C4-2B (cell line): ENCODE measurements around the gene DIO3.
"Not testable (repeated sequence)": the region's sequence is repeated elsewhere in the genome, so short reads cannot be mapped to it uniquely, and the experiment has no call there.

Experiments
- H3K27ac ChIP-seq: fragments of 450-650 bp; 2 replicates; pipeline ENCODE4 v1.5.1; 2017
- CTCF ChIP-seq: fragments of 450-650 bp; conservative IDR thresholded peaks from 2 replicates; pipeline ENCODE4 v1.5.1; 2017; ENCODE audit warnings: mild to moderate bottlenecking
- ZFX ChIP-seq: fragments of 450-650 bp; IDR thresholded peaks from 2 replicates; pipeline ENCODE4 v1.6.1; 2017

The DIO3 gene

DNA sequence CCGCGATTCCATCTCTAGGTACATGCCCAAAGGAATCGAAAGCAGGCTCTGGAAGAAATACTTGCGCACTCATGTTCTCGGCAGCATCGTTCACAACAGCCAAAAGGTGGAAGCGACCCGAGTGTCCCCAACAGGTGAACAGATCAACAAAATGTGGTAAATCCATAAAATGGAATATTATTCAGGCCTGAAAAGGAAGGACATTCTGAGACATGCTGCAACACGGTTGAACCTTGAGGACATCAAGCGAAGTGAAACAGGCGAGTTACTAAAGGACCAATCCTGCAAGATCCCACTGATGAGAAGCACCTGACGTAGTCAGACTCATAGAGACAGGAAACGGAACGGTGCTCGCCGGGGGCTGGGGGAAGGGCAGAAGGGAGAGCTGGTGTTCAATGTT, 17.5 kb upstream of the DIO3 start:
- H3K27ac ChIP-seq, result no peak overlapping the region
- TF ChIP-seq CTCF (no peak), ZFX (no peak)

GRCh38 chr14:101544550-101544949, 16.7 kb upstream of the DIO3 start:
- TF ChIP-seq CTCF (no peak), ZFX (no peak)

GRCh38 chr14:101546706-101547105, 14.6 kb upstream of the DIO3 start:
- TF ChIP-seq ZFX (no peak), CTCF (no peak)
- H3K27ac ChIP-seq, result no peak overlapping the region

More at GRCh38 chr14:101544550-101544949, 16.7 kb upstream of the DIO3 start:
- no peak overlapping the region for H3K27ac ChIP-seq

DNA sequence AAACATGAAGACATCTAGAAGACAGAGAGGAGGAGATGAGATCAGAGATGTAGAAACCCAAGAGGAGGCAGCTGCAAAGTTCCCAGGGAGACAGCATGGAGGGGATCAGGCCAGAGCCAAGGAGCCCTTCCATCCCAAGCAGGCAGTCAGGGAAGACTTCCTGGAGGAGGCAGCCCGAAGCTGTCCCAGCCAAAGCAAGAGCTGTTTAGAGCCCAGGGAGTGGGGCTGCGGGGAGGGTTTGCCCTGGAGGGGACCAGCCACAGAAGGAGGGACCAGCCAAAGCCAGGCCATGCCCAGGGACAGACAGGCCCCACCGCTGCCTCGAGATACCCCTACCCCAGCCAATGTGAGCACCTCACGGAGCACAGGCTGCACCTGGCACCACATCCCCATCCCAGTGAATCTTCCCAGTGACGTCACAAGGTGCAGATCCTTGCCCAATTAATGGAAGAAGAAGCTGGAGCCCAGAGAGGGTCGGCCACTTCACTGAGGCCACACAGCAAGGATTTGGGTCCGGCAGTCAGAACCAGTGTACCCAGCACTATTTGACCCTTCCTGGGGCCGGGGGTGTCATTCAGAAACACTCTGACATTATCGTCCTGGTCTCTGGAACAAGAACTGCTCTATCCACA, 14.1 kb upstream of the DIO3 start:
- no peak for TF ChIP-seq CTCF
- no peak for TF ChIP-seq ZFX
- H3K27ac ChIP-seq, result no peak overlapping the region

DNA sequence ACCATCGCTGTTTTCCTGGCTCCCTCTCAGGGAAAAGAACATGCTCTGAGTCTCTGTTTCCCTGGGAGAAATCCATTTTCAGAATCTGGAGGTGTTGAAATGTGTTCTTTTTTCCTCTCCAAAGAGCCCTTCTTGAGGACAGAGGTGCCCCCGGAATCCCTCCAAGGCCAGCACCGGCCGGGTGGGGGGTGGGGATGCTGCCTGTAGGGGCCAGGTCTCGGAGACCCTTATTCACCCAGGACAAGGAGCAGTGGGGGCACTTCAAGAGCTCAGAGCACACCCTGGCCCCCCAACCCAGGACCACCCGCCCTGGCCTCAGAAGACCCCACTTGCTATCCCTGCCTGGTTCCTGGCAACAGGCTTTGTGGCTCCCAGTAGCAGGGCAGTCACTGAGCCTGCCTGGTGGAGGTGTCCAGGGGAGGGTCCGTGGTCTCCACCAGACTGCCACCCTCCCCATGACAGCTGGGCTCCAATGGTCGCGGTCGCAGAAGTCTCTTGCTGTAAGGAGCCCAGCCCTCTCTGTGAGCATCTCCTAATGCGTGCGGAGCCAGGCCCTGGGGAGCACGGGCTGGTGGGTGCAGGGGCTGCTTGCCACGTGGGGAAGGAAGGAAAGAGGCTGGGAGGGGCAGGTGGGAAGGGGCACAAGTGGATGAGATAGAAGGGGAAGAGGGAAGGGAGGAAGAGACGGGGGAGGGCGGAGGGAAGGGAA, 13.2 kb upstream of the DIO3 start:
- TF ChIP-seq CTCF (no peak), ZFX (no peak)
- H3K27ac ChIP-seq, result no peak overlapping the region

- TF ChIP-seq CTCF (no peak), ZFX (no peak)
- no peak overlapping the region for H3K27ac ChIP-seq
Measured at GRCh38 chr14:101548710-101549109, 12.6 kb upstream of the DIO3 start.

GRCh38 chr14:101549154-101549553, 12.1 kb upstream of the DIO3 start:
- TF ChIP-seq ZFX, result no peak
- TF ChIP-seq CTCF, result no peak
- no peak overlapping the region for H3K27ac ChIP-seq

DNA sequence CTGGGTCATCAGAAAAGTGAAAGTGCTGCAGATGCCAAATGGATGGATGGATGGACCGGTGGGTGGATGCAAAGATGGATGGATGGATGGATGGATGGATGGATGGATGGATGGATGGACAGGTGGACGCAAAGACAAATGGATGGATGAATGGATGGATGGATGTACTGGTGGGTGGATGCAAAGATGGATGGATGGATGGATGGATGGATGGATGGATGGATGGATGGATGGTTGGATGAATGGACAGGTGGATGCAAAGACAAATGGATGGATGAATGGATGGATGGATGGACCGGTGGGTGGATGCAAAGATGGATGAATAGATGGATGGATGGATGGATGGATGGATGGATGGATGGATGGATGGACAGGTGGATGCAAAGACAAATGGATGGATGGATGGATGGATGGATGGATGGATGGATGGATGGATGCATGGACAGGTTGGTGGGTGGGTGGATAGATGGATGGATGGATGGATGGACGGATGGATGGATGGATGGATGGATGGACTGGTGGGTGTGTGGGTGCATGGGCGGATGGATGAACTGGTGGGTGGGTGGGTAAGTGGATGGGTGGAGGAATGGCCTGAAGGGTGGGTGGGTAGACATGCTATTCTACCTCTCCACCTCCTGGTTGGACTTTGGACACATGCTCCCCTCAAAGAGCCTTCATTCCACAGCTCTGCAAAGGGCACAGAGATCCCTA, 10.9 kb upstream of the DIO3 start:
- not testable (repeated sequence) for H3K27ac ChIP-seq
